ENCODE results near the gene ITLN2. TPM values are rescaled to one million over a fixed set of nuclear protein-coding genes. Genes with fewer than 3 reads are reported as not detected.

ITLN2 gene
- total RNA-seq, 1 experiment from 2014 or later = 0.20 TPM

DNA sequence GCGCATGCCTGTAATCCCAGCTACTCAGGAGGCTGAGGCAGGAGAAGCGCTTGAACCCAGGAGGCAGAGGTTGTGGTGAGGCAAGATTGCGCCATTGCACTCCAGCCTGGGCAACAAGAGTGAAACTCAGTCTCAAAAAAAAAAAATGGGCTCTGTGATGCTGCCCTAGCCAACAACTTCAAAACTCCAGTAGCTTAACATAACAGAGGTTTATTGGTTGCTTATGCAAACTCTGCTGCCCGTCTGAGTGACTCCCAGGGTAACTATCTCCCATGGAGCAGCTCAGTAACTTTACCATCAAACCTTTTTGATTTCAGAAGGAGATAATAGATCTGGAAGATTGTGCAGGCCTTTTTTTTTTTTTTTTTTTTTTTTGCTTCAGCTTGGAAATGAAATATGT, 18.9 kb upstream of the ITLN2 start:
- Histone ChIP-seq H3K9me3 (ENCODE audit: control insufficient read depth in 1 of 2, insufficient read depth in 1 of 2, low read depth in 1 of 2, low read length in 2 of 2) (no peaks in the 10 kb centered on the region), H3K9ac (ENCODE audit: low read length) (no peak overlapping the region), H3K36me3 (ENCODE audit: control insufficient read depth in 1 of 2, insufficient read depth in 2 of 2, low read length in 2 of 2) (no peaks in the 10 kb centered on the region), H3K79me2 (ENCODE audit: insufficient read depth, low read length) (no peaks in the 10 kb centered on the region), H3K9me2 (ENCODE audit: insufficient read depth) (no peaks in the 10 kb centered on the region), H2AFZ (ENCODE audit: low read depth, low read length, poor library complexity, severe bottlenecking) (no peak overlapping the region), H4K20me1 (ENCODE audit: insufficient read depth) (no peaks in the 10 kb centered on the region), H3K4me2 (ENCODE audit: low read length) (no peak overlapping the region), H3K27ac (ENCODE audit: low read depth, low read length) (no peak overlapping the region), H3K4me3 (replicated peaks in 1 of 2; ENCODE audit: low read depth in 1 of 2, low read length in 2 of 2) (no peak overlapping the region), H3K4me1 (ENCODE audit: control insufficient read depth in 1 of 2, insufficient read depth in 2 of 2, low read length in 2 of 2) (peaks cover 1 to 3% of the 10 kb centered on the region in 2 experiments; a peak in 2 of 4 replicates), H3K27me3 (ENCODE audit: insufficient read depth, low read length) (no peaks in the 10 kb centered on the region)
- BruUV-seq (replicated peaks) = no TSS peak
- TF ChIP-seq CEBPB (IDR thresholded peaks at IDR 0.05; ENCODE audit: low read depth) = no peak
- TF ChIP-seq ELF1 (IDR thresholded peaks at IDR 0.05; ENCODE audit: borderline replicate concordance, low read depth) = no peak
- ChIA-PET CTCF (interaction anchor here (0.8 kb wide), 1 partner anchor 17 kb away, joined by 3 read pairs; no protein-coding TSS in a partner anchor), POLR2A (no interaction called here), RAD21 (ENCODE audit: low non-redundant PET in 1 of 2, low total read pairs in 2 of 2, uncharacterized antibody in 2 of 2, unreplicated experiment in 2 of 2) (no interaction called here)
- DNase-seq (ENCODE audit: low read depth, low spot score) (no peak), ATAC-seq (no peak)
- intact Hi-C loops (cut with micrococcal nuclease) = no loop called here

GRCh38 chr1:160972939-160973338, 18.3 kb upstream of the ITLN2 start:
- POLR2A ChIA-PET = no interaction called here
- no TSS peak for BruUV-seq (replicated peaks)
- Histone ChIP-seq H3K4me3 (replicated peaks in 1 of 2; ENCODE audit: low read depth in 1 of 2, low read length in 2 of 2) (no peak overlapping the region), H3K36me3 (ENCODE audit: control insufficient read depth in 1 of 2, insufficient read depth in 2 of 2, low read length in 2 of 2) (no peaks in the 10 kb centered on the region), H3K27me3 (ENCODE audit: insufficient read depth, low read length) (no peaks in the 10 kb centered on the region), H3K4me2 (ENCODE audit: low read length) (no peak overlapping the region), H3K9me2 (ENCODE audit: insufficient read depth) (no peaks in the 10 kb centered on the region), H3K79me2 (ENCODE audit: insufficient read depth, low read length) (no peaks in the 10 kb centered on the region), H3K4me1 (ENCODE audit: control insufficient read depth in 1 of 2, insufficient read depth in 2 of 2, low read length in 2 of 2) (peaks cover 0 to under 1% of the 10 kb centered on the region in 2 experiments; a peak in 1 of 4 replicates), H2AFZ (ENCODE audit: low read depth, low read length, poor library complexity, severe bottlenecking) (no peak overlapping the region), H3K9me3 (ENCODE audit: control insufficient read depth in 1 of 2, insufficient read depth in 1 of 2, low read depth in 1 of 2, low read length in 2 of 2) (no peaks in the 10 kb centered on the region), H3K27ac (ENCODE audit: low read depth, low read length) (no peak overlapping the region), H4K20me1 (ENCODE audit: insufficient read depth) (no peaks in the 10 kb centered on the region), H3K9ac (ENCODE audit: low read length) (no peak overlapping the region)
- TF ChIP-seq SP1 (IDR thresholded peaks at IDR 0.05; ENCODE audit: low read depth) = no peak
- RAD21 ChIA-PET (ENCODE audit: low non-redundant PET in 1 of 2, low total read pairs in 2 of 2, uncharacterized antibody in 2 of 2, unreplicated experiment in 2 of 2) = no interaction called here
- DNase-seq (ENCODE audit: low read depth, low spot score) (no peak), ATAC-seq (no peak)
- CTCF ChIA-PET = no interaction called here
- intact Hi-C loops (cut with micrococcal nuclease) = no loop called here

GRCh38 chr1:160971618-160972056, 17.0 kb upstream of the ITLN2 start:
- ChIA-PET CTCF (no interaction called here), POLR2A (no interaction called here)
- DNase-seq (ENCODE audit: low read depth, low spot score) = no peak
- TF ChIP-seq POLR2AphosphoS5 (IDR thresholded peaks at IDR 0.05; ENCODE audit: low read depth, low read length) (no peak), ZFX (IDR thresholded peaks at IDR 0.05) (no peak), MAX (IDR thresholded peaks at IDR 0.05) (no peak), ZBTB33 (IDR thresholded peaks at IDR 0.05; ENCODE audit: extremely low read depth, insufficient replicate concordance, low read length) (no peak)
- TF ChIP-seq, protein P1, sequence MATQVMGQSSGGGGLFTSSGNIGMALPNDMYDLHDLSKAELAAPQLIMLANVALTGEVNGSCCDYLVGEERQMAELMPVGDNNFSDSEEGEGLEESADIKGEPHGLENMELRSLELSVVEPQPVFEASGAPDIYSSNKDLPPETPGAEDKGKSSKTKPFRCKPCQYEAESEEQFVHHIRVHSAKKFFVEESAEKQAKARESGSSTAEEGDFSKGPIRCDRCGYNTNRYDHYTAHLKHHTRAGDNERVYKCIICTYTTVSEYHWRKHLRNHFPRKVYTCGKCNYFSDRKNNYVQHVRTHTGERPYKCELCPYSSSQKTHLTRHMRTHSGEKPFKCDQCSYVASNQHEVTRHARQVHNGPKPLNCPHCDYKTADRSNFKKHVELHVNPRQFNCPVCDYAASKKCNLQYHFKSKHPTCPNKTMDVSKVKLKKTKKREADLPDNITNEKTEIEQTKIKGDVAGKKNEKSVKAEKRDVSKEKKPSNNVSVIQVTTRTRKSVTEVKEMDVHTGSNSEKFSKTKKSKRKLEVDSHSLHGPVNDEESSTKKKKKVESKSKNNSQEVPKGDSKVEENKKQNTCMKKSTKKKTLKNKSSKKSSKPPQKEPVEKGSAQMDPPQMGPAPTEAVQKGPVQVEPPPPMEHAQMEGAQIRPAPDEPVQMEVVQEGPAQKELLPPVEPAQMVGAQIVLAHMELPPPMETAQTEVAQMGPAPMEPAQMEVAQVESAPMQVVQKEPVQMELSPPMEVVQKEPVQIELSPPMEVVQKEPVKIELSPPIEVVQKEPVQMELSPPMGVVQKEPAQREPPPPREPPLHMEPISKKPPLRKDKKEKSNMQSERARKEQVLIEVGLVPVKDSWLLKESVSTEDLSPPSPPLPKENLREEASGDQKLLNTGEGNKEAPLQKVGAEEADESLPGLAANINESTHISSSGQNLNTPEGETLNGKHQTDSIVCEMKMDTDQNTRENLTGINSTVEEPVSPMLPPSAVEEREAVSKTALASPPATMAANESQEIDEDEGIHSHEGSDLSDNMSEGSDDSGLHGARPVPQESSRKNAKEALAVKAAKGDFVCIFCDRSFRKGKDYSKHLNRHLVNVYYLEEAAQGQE (IDR thresholded peaks at IDR 0.05; ENCODE audit: low read depth) = no peak

More at GRCh38 chr1:160971618-160972056, 17.0 kb upstream of the ITLN2 start:
- no peaks in the 10 kb centered on the region for H4K20me1 ChIP-seq (ENCODE audit: insufficient read depth)
- H2AFZ ChIP-seq (ENCODE audit: low read depth, low read length, poor library complexity, severe bottlenecking) = no peak overlapping the region
- no peak overlapping the region for H3K4me2 ChIP-seq (ENCODE audit: low read length)
- no peak overlapping the region for H3K27ac ChIP-seq (ENCODE audit: low read depth, low read length)
- no peaks in the 10 kb centered on the region for H3K27me3 ChIP-seq (ENCODE audit: insufficient read depth, low read length)
- no peaks in the 10 kb centered on the region for H3K9me3 ChIP-seq (ENCODE audit: control insufficient read depth in 1 of 2, insufficient read depth in 1 of 2, low read depth in 1 of 2, low read length in 2 of 2)
- BruUV-seq (replicated peaks) = no TSS peak
- intact Hi-C loops (cut with micrococcal nuclease) = no loop called here
- no peak for ATAC-seq
- H3K4me3 ChIP-seq (replicated peaks in 1 of 2; ENCODE audit: low read depth in 1 of 2, low read length in 2 of 2) = no peak overlapping the region
- no peaks in the 10 kb centered on the region for H3K79me2 ChIP-seq (ENCODE audit: insufficient read depth, low read length)
- H3K9ac ChIP-seq (ENCODE audit: low read length) = no peak overlapping the region
- no peaks in the 10 kb centered on the region for H3K36me3 ChIP-seq (ENCODE audit: control insufficient read depth in 1 of 2, insufficient read depth in 2 of 2, low read length in 2 of 2)
- RAD21 ChIA-PET (ENCODE audit: low non-redundant PET in 1 of 2, low total read pairs in 2 of 2, uncharacterized antibody in 2 of 2, unreplicated experiment in 2 of 2) = no interaction called here
- no peaks in the 10 kb centered on the region for H3K4me1 ChIP-seq (ENCODE audit: control insufficient read depth in 1 of 2, insufficient read depth in 2 of 2, low read length in 2 of 2)
- no peaks in the 10 kb centered on the region for H3K9me2 ChIP-seq (ENCODE audit: insufficient read depth)

Data from HCT116 (cell line).